ENCODE data around the gene LZTFL1. TPM values are rescaled to one million over a fixed set of nuclear protein-coding genes. Genes with fewer than 3 reads are reported as not detected.

The LZTFL1 gene
- polyA plus RNA-seq, 1 donor: 15.2 TPM

- DNase-seq (ENCODE audit: low read depth): no peak
These were observed 55.0 kb downstream of the LZTFL1 start for GRCh38 chr3:45786801-45787495.

GRCh38 chr3:45785605-45786150 lies 56.2 kb downstream of the LZTFL1 start:
- no peak for DNase-seq (ENCODE audit: low read depth)

- no peak for DNase-seq (ENCODE audit: low read depth)
These were observed 58.3 kb downstream of the LZTFL1 start for GRCh38 chr3:45783667-45784066.

GRCh38 chr3:45782381-45782780 lies 59.5 kb downstream of the LZTFL1 start:
- DNase-seq (ENCODE audit: low read depth): no peak

- DNase-seq (ENCODE audit: low read depth): no peak
These were observed 60.1 kb downstream of the LZTFL1 start for GRCh38 chr3:45781841-45782240.

- no peak for DNase-seq (ENCODE audit: low read depth)
These were observed 60.6 kb downstream of the LZTFL1 start for GRCh38 chr3:45781271-45781670.

GRCh38 chr3:45779746-45780735 lies 61.9 kb downstream of the LZTFL1 start:
- DNase-seq (ENCODE audit: low read depth): no peak

GRCh38 chr3:45778761-45779201 lies 63.1 kb downstream of the LZTFL1 start:
- DNase-seq (ENCODE audit: low read depth): no peak

- no peak for DNase-seq (ENCODE audit: low read depth)
These were observed 64.1 kb downstream of the LZTFL1 start for GRCh38 chr3:45777746-45778386.

- no peak for DNase-seq (ENCODE audit: low read depth)
These were observed 64.7 kb downstream of the LZTFL1 start for GRCh38 chr3:45777111-45777745.

GRCh38 chr3:45776611-45777010 lies 65.3 kb downstream of the LZTFL1 start:
- DNase-seq (ENCODE audit: low read depth): no peak

GRCh38 chr3:45776301-45776595 lies 65.7 kb downstream of the LZTFL1 start:
- DNase-seq (ENCODE audit: low read depth): no peak

GRCh38 chr3:45775571-45776300 lies 66.2 kb downstream of the LZTFL1 start:
- no peak for DNase-seq (ENCODE audit: low read depth)

- no peak for DNase-seq (ENCODE audit: low read depth)
These were observed 67.1 kb downstream of the LZTFL1 start for GRCh38 chr3:45774581-45775521.

GRCh38 chr3:45773714-45774449 lies 68.0 kb downstream of the LZTFL1 start:
- DNase-seq (ENCODE audit: low read depth): no peak
